HG03565 (cell line): ENCODE data around the gene CARD14.
"Not testable (repeated sequence)": the region's sequence is repeated elsewhere in the genome, so short reads cannot be mapped to it uniquely, and the experiment has no call there.

Experiments used
- ATAC-seq: cut with Tn5 transposase; IDR thresholded peaks from one replicate; pipeline ENCODE4 v1.9.1; 2021; ENCODE audit warnings: mild to moderate bottlenecking, moderate library complexity; ENCODE audit not compliant: unreplicated experiment

The CARD14 gene

GRCh38 chr17:80223142-80223815 lies 53.4 kb downstream of the CARD14 start:
- no peak for ATAC-seq

GRCh38 chr17:80223838-80224497 lies 54.1 kb downstream of the CARD14 start:
- no peak for ATAC-seq

DNA sequence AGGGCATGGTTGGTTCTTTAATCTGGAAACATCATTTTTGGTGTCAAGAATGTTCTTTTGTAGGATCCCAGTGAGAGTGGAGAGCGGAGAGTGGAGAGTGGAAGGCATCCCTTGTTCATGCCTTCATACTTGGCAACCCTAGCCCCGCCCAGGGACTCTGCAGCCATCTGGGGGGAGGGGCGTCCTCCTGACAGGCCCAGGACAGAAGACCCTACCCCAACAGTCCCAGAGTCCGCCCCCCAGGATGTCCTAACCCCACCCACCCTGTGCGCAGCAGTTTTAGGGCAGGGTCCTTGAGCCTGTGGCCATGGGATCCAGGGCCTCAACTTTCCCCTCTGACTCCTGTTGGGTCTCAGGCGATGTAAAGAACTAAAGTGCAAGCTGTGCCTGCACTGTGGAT lies 54.9 kb downstream of the CARD14 start:
- no peak for ATAC-seq

- ATAC-seq = no peak
Observed at GRCh38 chr17:80225230-80225629, 55.4 kb downstream of the CARD14 start.

GRCh38 chr17:80227156-80227555 lies 57.3 kb downstream of the CARD14 start:
- ATAC-seq = no peak

GRCh38 chr17:80227666-80228065 lies 57.8 kb downstream of the CARD14 start:
- no peak for ATAC-seq

DNA sequence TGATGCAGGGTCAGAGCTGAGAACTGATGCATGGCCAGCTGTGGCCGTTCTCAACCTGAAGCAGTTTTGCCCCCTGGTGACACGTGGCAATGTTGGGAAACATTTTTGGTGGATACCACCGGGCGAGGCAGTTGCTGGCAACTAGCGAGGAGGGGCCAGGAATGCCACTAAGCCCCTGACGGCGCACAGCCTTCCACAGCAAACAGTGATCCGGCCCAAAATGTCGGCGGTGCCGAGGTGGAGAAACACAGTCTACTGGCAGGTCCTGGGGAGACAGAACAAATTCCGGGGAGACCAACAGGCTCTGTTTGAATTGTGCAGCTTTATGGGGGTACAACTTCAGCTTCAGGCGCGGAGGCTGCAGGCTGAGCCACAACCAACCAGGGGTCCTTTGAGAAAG lies 58.6 kb downstream of the CARD14 start:
- no peak for ATAC-seq

DNA sequence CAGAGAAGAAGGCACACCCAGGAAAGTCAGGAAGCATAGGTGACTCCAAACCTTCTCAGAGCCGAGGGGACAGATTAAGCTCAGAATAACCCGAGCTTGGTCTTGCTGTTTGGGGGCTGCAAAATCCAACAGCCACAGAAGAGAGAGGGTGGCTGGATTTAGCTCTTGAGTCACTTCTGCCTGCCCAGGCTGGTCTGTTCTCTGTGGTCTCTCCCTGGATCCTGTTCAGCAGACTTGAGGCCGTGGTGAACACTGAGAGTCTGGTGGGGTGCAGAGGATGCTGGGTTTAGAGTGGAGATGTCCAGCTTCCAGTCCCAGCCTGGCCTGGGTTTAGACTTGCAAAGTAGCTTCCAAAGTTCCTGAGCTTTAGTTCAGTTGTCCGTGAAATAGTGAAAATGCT lies 59.2 kb downstream of the CARD14 start:
- no peak for ATAC-seq

DNA sequence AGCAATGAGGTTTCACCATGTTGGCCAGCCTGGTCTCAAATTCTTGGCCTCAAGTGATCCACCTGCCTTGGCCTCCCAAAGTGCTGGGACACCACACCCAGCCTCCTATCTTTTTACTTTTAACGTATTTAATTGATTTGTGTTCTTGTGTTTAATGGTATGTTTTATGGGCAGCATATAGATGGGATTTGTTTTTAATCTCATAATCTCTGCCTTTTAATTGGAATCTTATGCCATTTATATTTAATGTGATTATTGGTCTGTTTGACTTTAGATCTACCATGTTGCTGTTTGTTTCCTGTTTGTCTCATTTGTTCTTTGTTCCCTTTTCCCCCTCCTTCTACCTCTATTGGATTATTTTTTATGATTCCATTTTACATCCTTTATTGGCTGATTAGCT lies 62.6 kb downstream of the CARD14 start:
- ATAC-seq = no peak

GRCh38 chr17:80233202-80233601 lies 63.4 kb downstream of the CARD14 start:
- no peak for ATAC-seq

DNA sequence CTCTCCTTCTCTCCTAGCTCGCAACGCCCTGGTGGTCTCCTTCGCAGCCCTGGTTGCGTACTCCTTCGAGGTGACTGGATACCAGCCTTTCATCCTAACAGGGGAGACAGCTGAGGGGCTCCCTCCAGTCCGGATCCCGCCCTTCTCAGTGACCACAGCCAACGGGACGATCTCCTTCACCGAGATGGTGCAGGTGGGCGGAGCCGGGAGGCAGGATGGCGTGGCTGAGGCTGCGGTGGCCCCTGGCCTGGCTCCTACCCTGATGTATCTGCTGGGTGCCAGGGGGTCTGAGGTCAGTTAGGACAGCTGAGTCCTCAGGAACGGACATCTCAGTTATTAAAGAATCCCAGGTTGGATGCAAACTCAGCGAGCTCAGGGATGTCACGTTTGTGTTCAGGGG lies 67.1 kb downstream of the CARD14 start:
- ATAC-seq = no peak

- no peak for ATAC-seq
Observed at GRCh38 chr17:80237386-80237785, 67.6 kb downstream of the CARD14 start.

DNA sequence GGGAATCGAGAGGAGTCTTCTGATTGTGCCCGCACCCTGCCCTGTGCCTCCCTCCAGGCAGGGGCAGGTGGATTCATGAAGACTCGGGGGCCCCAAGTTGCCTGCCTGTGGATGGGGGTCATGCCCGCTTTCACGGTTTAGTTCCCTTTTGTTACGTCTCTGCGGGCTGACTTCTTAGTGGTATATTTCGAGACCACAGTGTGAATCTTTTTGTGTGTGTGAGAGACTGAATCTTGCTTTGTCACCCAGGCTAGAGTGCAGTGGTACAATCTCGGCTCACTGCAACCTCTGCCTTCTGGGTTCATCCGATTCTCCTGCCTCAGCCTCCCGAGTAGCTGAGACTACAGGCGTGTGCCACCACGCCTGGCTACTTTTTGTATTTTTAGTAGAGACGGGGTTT lies 72.7 kb downstream of the CARD14 start:
- no peak for ATAC-seq

DNA sequence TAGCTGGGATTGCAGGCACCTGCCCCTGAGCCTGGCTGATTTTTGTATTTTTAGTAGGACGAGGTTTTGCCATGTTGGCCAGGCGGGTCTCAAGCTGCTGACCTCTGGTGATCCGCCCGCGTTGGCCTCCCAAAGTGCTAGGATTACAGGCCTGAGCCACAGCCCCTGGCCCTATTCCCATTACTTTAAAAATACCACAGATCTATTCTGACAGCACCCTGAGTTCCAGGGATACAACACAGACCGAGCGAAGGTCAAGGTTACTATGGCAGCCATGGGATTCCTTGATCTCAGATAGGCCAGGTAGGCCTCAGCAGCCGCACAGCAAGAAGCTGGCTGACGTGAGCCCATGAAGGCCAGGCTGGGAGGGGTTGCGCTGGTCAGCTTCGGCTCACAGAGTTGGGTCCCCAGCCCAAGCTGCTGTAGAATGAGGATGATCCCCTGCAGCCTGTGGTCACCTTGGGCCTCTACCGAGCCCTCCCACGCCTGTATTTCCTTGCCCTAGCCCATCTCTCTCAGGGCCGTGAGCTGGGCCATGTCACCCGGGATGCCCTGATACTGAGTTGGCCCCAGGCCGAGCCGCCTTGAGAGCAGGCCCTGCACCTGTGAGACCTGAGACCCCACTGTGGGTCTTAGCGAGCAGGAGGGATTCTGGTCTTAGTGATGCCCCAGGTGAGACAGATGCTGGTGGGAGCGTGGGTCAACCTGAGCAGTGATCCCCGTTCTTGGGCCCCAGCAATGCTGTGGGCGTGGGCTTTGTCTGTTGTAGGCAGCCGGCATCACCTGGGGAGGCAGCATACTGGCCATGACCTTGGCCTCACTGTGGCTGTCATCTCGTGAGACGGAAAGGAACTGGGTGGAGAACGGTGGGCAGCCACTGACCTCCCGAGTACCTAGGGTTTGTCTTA lies 74.0 kb downstream of the CARD14 start:
- ATAC-seq = no peak

GRCh38 chr17:80244448-80244847 lies 74.6 kb downstream of the CARD14 start:
- not testable (repeated sequence) for ATAC-seq

- no peak for ATAC-seq
Observed at GRCh38 chr17:80244871-80245509, 75.2 kb downstream of the CARD14 start.

GRCh38 chr17:80245566-80246265 lies 75.9 kb downstream of the CARD14 start:
- no peak for ATAC-seq

DNA sequence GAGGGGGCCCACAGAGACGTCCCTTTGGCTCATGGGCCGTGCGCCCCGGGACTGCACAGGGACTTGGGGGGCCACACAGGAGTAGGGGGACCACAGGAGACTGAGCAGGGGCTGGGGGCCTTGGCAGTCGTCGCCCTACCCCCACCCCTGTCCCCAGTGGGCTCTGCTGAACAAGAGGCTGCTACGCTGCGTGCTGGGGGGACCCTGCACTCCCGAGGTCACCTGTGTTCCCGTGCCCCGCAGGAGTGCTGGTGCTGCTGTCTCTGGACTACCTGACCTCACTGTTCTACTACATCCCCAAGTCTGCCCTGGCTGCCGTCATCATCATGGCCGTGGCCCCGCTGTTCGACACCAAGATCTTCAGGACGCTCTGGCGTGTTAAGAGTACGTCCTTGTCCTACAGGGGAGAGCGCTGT lies 76.4 kb downstream of the CARD14 start:
- no peak for ATAC-seq

- ATAC-seq = no peak
Observed at GRCh38 chr17:80246726-80247125, 76.9 kb downstream of the CARD14 start.

GRCh38 chr17:80247561-80247960 lies 77.7 kb downstream of the CARD14 start:
- ATAC-seq = no peak
